Panc1 (cell line): ENCODE measurements around the gene DTNB. TPM values are rescaled to one million over a fixed set of nuclear protein-coding genes. Genes with fewer than 3 reads are reported as not detected.

Source experiments
- ATAC-seq: fragments of 200-7000 bp; cut with Tn5 transposase; 2 replicates; pipeline ENCODE4 v1.9.1; 2020; ENCODE audit warnings: mild to moderate bottlenecking, moderate library complexity
- BruUV-seq: library from RNA; stranded (reverse); fragments of 400-500 nt; replicated peaks from 2 replicates; lab custom pipeline; 2021; lab: Mats Ljungman, UMichigan
- CTCF ChIA-PET: fragments of 300-600 bp; sonication (Branson Sonifier 250); formaldehyde crosslinking; loops from one replicate; lab custom pipeline; 2022; ENCODE audit warnings: antibody characterized with exemption; lab: Charles Lee
- POLR2A ChIA-PET: fragments of 300-600 bp; sonication (Branson Sonifier 250); formaldehyde crosslinking; loops from one replicate; lab custom pipeline; 2022; ENCODE audit warnings: antibody characterized with exemption; lab: Charles Lee
- DNase-seq: peaks from one replicate; pipeline ENCODE4 v3.0.0-alpha.2; 2010; ENCODE audit warnings: low read depth, low spot score
- H3K27ac ChIP-seq: 2 replicates; pipeline ENCODE4 v1.5.1; 2011; ENCODE audit warnings: mild to moderate bottlenecking, low read length, inconsistent platforms
- H3K27me3 ChIP-seq: fragments of 200-500 bp; sonication (Bioruptor generic); 2 replicates; pipeline ENCODE4 v1.6.0; 2014; ENCODE audit warnings: low read length, inconsistent platforms; ENCODE audit not compliant: control insufficient read depth, insufficient read depth
- H3K36me3 ChIP-seq: fragments of 200-500 bp; sonication (Bioruptor generic); 2 replicates; pipeline ENCODE4 v1.5.1; 2014; ENCODE audit warnings: inconsistent platforms, mild to moderate bottlenecking, low read length, moderate library complexity; ENCODE audit not compliant: control insufficient read depth, insufficient read depth
- H3K4me1 ChIP-seq: 2 replicates; pipeline ENCODE4 v1.5.1; 2011; ENCODE audit warnings: inconsistent platforms, mild to moderate bottlenecking, low read length, moderate library complexity; ENCODE audit not compliant: control insufficient read depth, insufficient read depth
- H3K4me3 ChIP-seq, 2 experiments: 2 replicates each; pipeline ENCODE4 v1.5.1; 2011 to 2012; ENCODE audit warnings: low read depth in 2 of 2, low read length in 2 of 2, mild to moderate bottlenecking in 2 of 2, inconsistent platforms in 1 of 2, moderate library complexity in 1 of 2
- H3K9me3 ChIP-seq: fragments of 200-500 bp; sonication (Bioruptor generic); 2 replicates; pipeline ENCODE4 v1.5.1; 2014; ENCODE audit warnings: low read depth, mild to moderate bottlenecking, inconsistent platforms, low read length, moderate library complexity; ENCODE audit not compliant: control insufficient read depth, insufficient read depth
- POLR2AphosphoS5 ChIP-seq: IDR thresholded peaks from 2 replicates; pipeline ENCODE4 v1.6.1; 2012; ENCODE audit warnings: mild to moderate bottlenecking, low read depth, low read length, moderate library complexity
- SIN3A ChIP-seq: IDR thresholded peaks from 2 replicates; pipeline ENCODE4 v1.6.1; 2012; ENCODE audit warnings: low read depth, mild to moderate bottlenecking, low read length, moderate library complexity, borderline replicate concordance; ENCODE audit not compliant: insufficient read depth
- TCF7L2 ChIP-seq: IDR thresholded peaks from 2 replicates; pipeline ENCODE4 v1.6.1; 2011; ENCODE audit warnings: mild to moderate bottlenecking, low read depth, low read length, inconsistent platforms
- in situ Hi-C: cut with HindIII; loops from 2 replicates; pipeline ENCODE4 v1.10.0; 2016; ENCODE audit warnings: low sequenced_read_pairs, low pct_unique_long_range_greater_than_20kb
- intact Hi-C: fragments of 100-400 bp; cut with micrococcal nuclease; formaldehyde crosslinking; loops from one replicate; pipeline ENCODE4 v1.10.0; 2022; ENCODE audit not compliant: unreplicated experiment
- total RNA-seq: library from RNA; stranded (reverse); gene quantifications from one replicate; pipeline ENCODE4 v1.2.1, GENCODE V29; 2021; ENCODE audit not compliant: unreplicated experiment
- TF ChIP-seq, protein P1 (sequence below): fragments of 450-650 bp; IDR thresholded peaks from 2 replicates; pipeline ENCODE4 v1.5.1; 2017; ENCODE audit warnings: mild to moderate bottlenecking
- TF ChIP-seq, protein P2 (sequence below), 2 experiments: IDR thresholded peaks; 2 replicates each; pipeline ENCODE4 v1.6.1; 2011 to 2012; ENCODE audit warnings: low read depth in 2 of 2, control low read depth in 1 of 2, low read length in 1 of 2, mild to moderate bottlenecking in 1 of 2, moderate library complexity in 1 of 2; ENCODE audit not compliant: insufficient read depth in 1 of 2

The DTNB gene
- total RNA-seq, 1 experiment from 2014 or later = 37.8 TPM

DNA sequence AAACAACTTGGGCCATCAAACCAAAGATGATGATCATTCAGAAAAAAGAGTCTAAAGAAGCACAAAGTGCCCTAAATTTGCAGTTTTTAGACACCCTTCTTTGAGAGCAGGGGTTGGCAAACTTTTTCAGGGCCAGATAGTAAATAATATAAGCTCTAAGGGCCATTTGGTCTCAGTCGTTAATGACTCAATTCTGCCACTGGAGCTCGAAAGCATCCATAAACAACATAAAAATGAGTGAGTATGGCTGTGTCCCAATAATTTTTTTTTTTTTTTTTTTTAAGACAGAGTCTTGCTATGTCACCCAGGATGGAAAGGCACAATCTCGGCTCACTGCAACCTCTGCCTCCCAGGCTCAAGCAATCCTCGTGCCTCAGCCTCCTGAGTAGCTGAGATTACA, 152.3 kb downstream of the DTNB start:
- BruUV-seq = no TSS peak
- no peak for ATAC-seq
- CTCF ChIA-PET = interaction anchor here (0.6 kb wide), 2 partner anchors 212 to 331 kb away, joined by 3 to 6 read pairs; no protein-coding TSS in a partner anchor

DNA sequence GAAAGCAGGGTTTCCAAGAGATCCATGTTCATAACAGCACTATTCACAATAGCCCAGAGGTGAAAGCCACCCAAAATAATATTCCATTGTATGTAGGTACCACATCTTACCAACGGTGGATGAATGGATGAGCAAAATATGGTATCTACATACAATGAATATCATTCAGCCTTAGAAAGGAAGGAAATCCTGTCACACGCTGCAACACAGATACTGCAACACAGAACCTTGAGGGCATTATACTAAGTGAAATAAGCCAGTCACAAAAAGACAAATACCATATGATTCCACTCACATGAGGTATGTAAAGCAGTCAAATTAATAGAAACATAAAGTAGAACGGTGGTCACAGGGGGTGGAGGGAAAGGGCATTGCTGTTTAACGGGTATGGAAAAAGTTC, 155.7 kb downstream of the DTNB start:
- POLR2A ChIA-PET = interaction anchor here (0.6 kb wide), 1 partner anchor 228 kb away, joined by 13 read pairs; no protein-coding TSS in a partner anchor
- in situ Hi-C loops = no loop called here

More for the DNA sequence above, 152.3 kb downstream of the DTNB start:
- TF ChIP-seq POLR2AphosphoS5 (no peak), TCF7L2 (no peak)
- TF ChIP-seq, protein P1, sequence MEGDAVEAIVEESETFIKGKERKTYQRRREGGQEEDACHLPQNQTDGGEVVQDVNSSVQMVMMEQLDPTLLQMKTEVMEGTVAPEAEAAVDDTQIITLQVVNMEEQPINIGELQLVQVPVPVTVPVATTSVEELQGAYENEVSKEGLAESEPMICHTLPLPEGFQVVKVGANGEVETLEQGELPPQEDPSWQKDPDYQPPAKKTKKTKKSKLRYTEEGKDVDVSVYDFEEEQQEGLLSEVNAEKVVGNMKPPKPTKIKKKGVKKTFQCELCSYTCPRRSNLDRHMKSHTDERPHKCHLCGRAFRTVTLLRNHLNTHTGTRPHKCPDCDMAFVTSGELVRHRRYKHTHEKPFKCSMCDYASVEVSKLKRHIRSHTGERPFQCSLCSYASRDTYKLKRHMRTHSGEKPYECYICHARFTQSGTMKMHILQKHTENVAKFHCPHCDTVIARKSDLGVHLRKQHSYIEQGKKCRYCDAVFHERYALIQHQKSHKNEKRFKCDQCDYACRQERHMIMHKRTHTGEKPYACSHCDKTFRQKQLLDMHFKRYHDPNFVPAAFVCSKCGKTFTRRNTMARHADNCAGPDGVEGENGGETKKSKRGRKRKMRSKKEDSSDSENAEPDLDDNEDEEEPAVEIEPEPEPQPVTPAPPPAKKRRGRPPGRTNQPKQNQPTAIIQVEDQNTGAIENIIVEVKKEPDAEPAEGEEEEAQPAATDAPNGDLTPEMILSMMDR = no peak
- no peaks in the 10 kb centered on the region for H3K9me3 ChIP-seq
- no peak for DNase-seq
- H3K4me3 ChIP-seq = no peak overlapping the region
- no peaks in the 10 kb centered on the region for H3K36me3 ChIP-seq
- in situ Hi-C loops = no loop called here
- intact Hi-C loops = no loop called here
- no peaks in the 10 kb centered on the region for H3K27me3 ChIP-seq
- no peak overlapping the region for H3K27ac ChIP-seq
- POLR2A ChIA-PET = no interaction called here
- no peaks in the 10 kb centered on the region; the same call in 1 of the 2 replicates for H3K4me1 ChIP-seq

More for the DNA sequence above, 155.7 kb downstream of the DTNB start:
- Histone ChIP-seq H3K9me3 (no peaks in the 10 kb centered on the region), H3K27me3 (no peaks in the 10 kb centered on the region), H3K4me1 (no peaks in the 10 kb centered on the region; the same call in 1 of the 2 replicates), H3K27ac (no peak overlapping the region), H3K4me3 (no peak overlapping the region), H3K36me3 (no peaks in the 10 kb centered on the region)
- TF ChIP-seq TCF7L2 (no peak), POLR2AphosphoS5 (no peak), SIN3A (no peak)
- TF ChIP-seq, protein P1 = no peak
- TF ChIP-seq, protein P2, sequence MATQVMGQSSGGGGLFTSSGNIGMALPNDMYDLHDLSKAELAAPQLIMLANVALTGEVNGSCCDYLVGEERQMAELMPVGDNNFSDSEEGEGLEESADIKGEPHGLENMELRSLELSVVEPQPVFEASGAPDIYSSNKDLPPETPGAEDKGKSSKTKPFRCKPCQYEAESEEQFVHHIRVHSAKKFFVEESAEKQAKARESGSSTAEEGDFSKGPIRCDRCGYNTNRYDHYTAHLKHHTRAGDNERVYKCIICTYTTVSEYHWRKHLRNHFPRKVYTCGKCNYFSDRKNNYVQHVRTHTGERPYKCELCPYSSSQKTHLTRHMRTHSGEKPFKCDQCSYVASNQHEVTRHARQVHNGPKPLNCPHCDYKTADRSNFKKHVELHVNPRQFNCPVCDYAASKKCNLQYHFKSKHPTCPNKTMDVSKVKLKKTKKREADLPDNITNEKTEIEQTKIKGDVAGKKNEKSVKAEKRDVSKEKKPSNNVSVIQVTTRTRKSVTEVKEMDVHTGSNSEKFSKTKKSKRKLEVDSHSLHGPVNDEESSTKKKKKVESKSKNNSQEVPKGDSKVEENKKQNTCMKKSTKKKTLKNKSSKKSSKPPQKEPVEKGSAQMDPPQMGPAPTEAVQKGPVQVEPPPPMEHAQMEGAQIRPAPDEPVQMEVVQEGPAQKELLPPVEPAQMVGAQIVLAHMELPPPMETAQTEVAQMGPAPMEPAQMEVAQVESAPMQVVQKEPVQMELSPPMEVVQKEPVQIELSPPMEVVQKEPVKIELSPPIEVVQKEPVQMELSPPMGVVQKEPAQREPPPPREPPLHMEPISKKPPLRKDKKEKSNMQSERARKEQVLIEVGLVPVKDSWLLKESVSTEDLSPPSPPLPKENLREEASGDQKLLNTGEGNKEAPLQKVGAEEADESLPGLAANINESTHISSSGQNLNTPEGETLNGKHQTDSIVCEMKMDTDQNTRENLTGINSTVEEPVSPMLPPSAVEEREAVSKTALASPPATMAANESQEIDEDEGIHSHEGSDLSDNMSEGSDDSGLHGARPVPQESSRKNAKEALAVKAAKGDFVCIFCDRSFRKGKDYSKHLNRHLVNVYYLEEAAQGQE (IDR thresholded peaks at IDR 0.05; ENCODE audit: insufficient read depth in 1 of 2, low read depth in 2 of 2, low read length in 1 of 2) = no peak
- intact Hi-C loops = no loop called here
- CTCF ChIA-PET = no interaction called here
- DNase-seq (no peak), ATAC-seq (no peak)
- no TSS peak for BruUV-seq
